ENCODE results near the gene PLPPR1.

GRCh38 chr9:101115102-101115501 lies 86.6 kb downstream of the PLPPR1 start:
- TF ChIP-seq CTCF (conservative IDR thresholded peaks at IDR 0.05) (no peak), ZFX (IDR thresholded peaks at IDR 0.05) (no peak)
